GM19099 (cell line): ENCODE measurements around the gene TMEM225B.
A peak's percentile ranks its signal among the peaks of the same experiment; 100 is the strongest.

Source experiments
- POLR2A ChIP-seq: IDR thresholded peaks from 3 replicates; pipeline ENCODE4 v1.6.1; 2011; ENCODE audit warnings: low read depth; ENCODE audit not compliant: insufficient read length; ENCODE audit errors: extremely low read depth

Gene TMEM225B, protein sequence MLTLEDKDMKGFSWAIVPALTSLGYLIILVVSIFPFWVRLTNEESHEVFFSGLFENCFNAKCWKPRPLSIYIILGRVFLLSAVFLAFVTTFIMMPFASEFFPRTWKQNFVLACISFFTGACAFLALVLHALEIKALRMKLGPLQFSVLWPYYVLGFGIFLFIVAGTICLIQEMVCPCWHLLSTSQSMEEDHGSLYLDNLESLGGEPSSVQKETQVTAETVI

DNA sequence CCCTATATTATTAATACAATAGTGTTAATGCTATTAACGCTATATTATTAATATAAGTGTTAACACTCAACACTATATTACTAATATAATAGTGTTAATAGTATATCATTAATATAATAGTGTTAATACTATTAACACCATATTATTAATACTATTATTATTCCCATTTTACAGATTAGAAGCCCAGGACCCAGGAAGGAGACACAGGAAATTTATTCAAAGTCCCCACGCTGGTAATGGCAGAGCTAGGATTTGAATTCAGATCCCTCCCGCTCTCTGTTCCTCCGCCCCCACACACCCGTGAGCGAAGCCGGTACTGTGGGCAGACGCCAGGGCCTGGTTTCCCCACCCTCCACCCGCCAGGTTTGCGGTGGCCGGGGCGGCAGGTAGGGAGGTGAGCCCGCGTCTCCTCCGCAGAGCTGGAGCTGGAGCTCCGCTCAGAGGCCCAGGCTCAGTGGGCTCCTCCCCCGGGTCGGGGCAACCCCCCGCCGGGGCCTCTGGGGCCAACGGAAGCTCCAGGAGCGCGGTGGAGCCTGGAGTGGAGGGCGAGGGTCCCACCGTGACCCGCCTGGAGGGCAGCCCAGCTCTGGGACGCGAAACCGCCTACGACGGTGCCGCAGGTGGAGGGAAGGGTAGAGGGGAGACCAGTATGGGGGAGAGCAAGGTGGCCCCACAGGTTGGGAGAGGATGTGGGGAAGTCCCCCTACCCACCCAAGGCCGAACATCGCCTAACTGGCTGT lies at the start of gene TMEM225B:
TSS of gene TMEM225B (plus strand) at position 506 of the 740 bp plus-strand sequence. CDS start 6,122 bp downstream, outside the sequence.
- TF ChIP-seq POLR2A, result no peak

- no peak for TF ChIP-seq POLR2A
Measured at GRCh38 chr7:99551334-99551733, 46.7 kb upstream of the TMEM225B start.

DNA sequence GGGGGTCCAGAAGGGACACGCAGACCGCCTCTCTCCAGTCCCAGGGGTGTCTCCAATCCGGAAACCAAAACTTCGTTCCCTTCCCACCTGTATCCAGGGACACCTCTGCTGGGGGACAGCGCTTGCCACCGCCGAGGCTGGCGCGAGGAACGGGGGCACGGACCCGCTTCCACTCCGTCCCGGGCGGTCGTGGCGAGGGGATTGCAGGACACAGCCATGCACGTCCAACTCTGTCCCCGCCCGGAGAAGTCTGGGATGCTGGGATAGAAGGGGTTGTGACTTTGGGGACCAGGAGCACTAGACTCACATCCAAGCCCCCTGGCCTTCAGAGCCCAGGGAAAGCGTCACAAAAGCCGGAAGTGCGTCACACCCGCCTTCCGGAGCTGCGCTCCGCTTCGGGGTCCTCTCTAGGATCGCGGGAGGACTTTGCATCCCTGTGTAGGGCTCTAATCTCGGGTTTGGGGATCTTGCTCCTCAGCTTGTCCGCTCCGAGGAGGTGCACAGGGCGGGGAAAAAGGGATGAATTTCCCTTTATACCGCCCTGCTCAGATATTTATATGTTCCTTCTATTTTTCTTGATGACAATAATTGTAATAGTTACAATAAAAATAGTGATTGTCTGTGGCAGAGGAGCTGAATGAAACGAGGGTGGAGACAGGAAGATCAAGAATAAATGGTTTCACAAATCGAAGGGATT lies 46.2 kb upstream of the TMEM225B start, which contains the start of gene FAM200A:
TSS of gene FAM200A (minus strand) at position 348 of the 697 bp plus-strand sequence. CDS start 3,707 bp downstream, outside the sequence.
- peak; percentile 93 for TF ChIP-seq POLR2A

DNA sequence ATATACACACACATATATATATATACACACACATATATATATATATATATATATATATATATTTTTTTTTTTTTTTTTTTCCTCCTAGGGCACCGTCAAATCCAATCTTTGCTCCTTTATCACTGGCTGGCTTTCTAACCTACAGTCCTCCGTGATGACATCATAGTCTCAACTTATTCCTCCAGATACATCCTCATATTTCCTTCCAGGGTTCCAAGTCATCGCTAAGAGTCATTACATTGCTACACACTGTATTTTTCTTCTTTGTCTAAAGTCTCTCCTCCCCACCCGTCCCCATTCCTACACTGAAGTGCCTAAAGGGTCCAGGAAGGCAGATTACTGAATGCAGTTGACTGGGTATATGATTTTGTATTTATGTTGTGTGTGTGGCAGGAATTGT lies 45.0 kb upstream of the TMEM225B start:
- TF ChIP-seq POLR2A, result no peak

DNA sequence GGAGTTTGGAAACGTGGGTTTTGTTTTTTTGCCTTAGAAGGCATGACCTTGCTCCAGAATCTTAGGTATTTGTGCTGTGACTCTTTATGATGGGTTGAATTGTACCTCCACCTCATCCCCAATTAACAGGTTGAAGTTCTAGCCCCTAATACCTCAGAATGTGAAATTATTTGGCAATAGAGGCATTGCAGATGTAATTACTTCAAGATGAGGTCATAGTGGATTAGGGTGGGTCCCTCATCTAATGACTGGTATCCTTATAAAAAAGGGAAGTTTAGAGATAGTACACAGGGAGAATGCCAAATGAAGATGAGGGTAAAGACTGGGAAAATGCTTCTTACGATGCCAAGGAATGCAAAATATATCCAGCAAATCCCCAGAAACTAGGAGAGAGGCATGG lies 43.1 kb upstream of the TMEM225B start:
- TF ChIP-seq POLR2A, result no peak

DNA sequence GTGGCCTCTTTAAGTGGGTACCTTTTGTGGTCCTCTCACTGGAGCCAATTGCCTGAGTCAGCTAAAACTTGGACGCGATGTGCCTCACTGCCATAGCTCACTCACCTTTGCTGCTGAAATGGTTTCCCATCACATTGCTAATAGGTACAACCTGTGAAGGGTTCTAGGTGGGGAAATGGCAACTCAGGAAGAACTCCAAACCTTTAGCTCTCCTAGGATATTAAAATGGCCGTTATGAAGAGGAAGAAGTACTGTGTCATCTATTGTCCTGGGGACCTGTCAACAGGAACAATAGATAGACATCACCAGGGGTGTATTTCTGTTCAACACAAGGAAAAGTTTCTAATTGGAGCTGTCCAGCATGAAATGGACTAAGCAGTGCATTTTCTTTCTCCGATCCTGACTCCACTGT lies 40.9 kb upstream of the TMEM225B start:
- TF ChIP-seq POLR2A, result no peak

DNA sequence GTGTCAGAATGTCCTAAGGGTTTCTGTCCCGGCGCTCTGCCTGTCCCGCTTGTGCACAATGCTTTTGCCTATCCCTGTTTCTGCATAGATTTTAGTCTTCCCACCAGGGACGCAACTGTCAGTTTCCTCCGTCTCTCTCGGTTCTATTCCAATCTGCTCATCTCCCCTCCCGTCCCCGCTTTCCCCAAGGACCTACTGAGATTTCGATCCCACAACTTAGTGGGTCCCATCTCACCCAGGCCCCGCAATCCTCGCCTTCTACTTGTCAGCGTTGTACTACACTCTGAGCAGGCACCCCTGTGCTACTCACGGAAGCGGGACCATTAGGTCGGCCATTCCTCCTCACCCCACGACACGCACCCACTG lies 40.1 kb upstream of the TMEM225B start:
- TF ChIP-seq POLR2A, result no peak

DNA sequence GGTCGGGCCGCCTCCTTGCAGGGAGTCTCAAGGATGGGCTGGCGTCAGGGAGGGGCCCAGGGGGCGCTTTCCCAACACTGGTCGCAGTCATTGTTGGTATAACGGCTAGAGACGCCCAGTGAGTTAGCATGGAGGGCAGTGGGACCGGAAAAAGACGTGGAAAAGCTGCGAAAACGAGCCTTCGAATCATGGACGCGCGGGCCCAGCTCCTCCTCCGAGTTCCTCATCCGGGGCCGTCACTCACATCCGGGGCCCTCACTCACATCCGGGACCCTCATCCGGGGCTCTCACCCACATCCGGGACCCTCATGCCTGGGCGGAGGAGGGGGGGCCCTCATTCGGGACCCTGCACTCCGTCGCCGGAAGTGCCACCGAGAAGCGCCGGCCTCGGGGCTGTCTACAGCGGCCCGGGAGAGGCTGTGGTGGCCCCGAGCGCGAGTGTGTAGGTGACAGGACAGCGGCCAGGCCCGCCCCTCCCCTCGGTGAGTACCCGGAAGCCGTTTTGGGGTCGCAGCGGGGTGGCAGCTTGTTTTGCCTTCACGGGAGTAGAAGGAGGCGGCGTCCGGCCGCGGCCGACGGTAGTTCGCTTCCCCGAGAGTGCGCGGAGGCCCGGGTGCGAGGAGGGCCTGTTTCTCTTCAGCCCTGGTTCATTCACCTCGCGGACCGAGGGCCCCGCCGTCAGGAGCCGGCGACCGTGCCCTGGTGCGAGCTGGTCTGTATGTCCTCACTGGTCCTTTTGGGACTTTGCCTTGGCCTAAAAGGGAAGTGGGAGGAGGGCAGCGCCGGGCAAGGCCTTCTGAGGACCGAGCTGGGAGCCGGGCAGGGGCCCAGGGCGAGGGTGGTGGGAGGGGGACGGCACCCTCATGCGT lies 39.5 kb upstream of the TMEM225B start, which contains the start of gene ZNF655:
TSS of gene ZNF655 (plus strand) at position 337 of the 869 bp plus-strand sequence. CDS start 1,918 bp downstream, outside the sequence.
- TF ChIP-seq POLR2A, result peak; percentile 94

- no peak for TF ChIP-seq POLR2A
Measured at GRCh38 chr7:99559175-99559915, 38.7 kb upstream of the TMEM225B start.

GRCh38 chr7:99560834-99561736 lies 37.0 kb upstream of the TMEM225B start:
- no peak for TF ChIP-seq POLR2A

DNA sequence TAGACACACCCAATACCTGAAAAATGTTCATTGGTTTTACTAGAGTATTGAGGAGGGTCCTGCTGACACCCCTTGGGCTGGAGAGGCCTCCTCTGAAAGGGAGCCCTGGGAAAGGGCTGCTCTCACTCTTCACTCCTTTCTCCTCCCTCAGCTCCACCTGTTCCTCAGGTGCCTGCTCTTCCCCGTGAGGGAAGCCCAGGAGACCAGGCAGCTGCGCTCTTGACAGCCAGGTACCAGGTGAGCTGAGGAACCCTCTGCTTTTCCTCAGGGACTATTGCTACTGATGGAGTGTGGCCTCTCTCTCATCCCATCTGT lies 36.4 kb upstream of the TMEM225B start:
- TF ChIP-seq POLR2A, result no peak

DNA sequence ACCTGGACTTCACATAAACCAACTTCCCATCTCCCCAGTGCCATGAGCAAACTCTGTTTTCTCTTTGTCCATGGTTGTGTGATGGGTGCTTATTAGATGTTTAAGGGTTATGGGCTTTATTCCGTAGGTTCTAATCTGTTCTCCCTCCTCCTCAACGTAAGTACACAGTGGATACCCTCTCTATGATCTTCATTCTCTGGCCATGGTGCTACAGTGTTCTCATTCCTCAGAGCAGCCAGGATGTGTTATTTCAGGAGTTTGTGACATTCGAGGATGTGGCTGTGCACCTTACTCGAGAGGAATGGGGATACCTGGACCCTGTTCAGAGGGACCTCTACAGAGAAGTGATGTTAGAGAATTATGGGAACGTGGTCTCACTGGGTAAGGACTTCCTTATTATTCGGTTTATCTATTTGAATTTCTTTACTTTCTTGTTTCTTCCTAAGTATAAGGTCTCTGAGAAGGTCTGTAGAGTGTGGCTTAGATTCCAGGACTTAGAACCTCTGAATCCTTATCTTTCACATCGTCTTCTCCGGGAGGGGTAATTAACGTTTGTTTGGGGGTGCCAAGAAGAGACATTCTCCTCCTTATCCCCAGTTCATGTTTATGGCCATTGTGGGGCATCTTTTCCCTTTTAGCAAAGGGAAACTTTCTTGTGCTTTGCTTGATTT lies 35.8 kb upstream of the TMEM225B start:
- TF ChIP-seq POLR2A, result no peak

DNA sequence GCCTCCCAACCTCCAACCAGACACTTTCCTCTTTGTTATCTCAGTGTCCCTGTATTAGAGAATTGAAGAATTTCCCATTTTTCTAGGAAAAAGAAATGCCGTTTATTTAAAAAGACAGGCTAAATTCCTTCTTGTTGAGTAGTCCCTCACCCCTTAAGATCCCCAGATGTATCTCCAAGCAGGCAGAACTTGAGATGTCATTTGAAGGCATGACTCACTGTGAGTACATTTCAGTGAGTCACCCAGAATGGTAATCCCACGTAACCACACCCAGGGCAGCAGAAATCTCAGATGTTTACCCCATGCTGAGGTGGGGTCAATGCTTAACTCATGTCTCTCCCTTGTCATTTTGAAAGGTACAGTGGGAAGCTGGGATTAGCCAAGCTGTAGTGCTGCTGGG lies 35.2 kb upstream of the TMEM225B start:
- TF ChIP-seq POLR2A, result no peak

DNA sequence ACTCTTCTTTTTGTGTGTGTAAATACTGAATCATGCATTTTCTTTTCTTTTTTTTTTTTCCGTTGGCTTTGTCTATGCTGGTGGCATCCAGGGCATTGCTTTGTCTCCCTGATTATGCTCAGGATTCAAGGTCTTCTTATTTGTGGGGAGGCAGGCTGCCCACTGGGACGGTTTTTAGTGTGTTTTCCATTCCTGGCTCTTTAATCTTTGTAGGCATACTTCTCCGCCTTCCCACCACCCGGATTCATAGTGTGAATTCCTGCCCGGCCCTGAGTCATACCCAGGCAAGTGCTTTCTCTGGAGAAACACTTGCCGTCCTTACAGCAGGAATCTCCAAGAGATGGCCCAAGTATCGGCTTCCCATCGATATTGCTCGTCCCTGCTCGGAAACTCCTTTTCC lies 34.4 kb upstream of the TMEM225B start:
- TF ChIP-seq POLR2A, result no peak
